Iris pigment epithelial cell (primary cell): Measurements from ENCODE around the gene COPS6.
A peak's percentile ranks its signal among the peaks of the same experiment; 100 is the strongest.

Experiments
- DNase-seq: peaks from one replicate; pipeline ENCODE4 v3.0.0-alpha.2; 2011; ENCODE audit warnings: low read depth

The COPS6 gene

GRCh38 chr7:100080907-100081534, 7.7 kb upstream of the COPS6 start:
- DNase-seq, result no peak

GRCh38 chr7:100081535-100082102, 7.2 kb upstream of the COPS6 start, which contains the start of gene ZNF3:
Gene ZNF3, minus strand, starts transcription at chr7:100081723. Its CDS starts 4,366 bp downstream, at chr7:100077357.
- DNase-seq, result peak; percentile 99

- no peak for DNase-seq
These were observed 5.8 kb upstream of the COPS6 start for GRCh38 chr7:100082978-100083377.

GRCh38 chr7:100085515-100085914, 3.3 kb upstream of the COPS6 start:
- no peak for DNase-seq

GRCh38 chr7:100087055-100087750, 1.6 kb upstream of the COPS6 start:
- peak; percentile 94 for DNase-seq

GRCh38 chr7:100088095-100088620, 611 bp upstream of the COPS6 start:
- DNase-seq, result no peak

- DNase-seq, result peak; percentile 60
These were observed 858 bp downstream of the COPS6 start for GRCh38 chr7:100089458-100090196.

- DNase-seq, result no peak
These were observed 2.0 kb downstream of the COPS6 start for GRCh38 chr7:100090527-100091410.

- DNase-seq, result no peak
These were observed 2.8 kb downstream of the COPS6 start for GRCh38 chr7:100091411-100092181.

- DNase-seq, result no peak
These were observed 4.3 kb downstream of the COPS6 start for GRCh38 chr7:100093054-100093453.

GRCh38 chr7:100093498-100093897, 4.7 kb downstream of the COPS6 start:
- no peak for DNase-seq

GRCh38 chr7:100093925-100094486, 5.2 kb downstream of the COPS6 start:
- DNase-seq, result no peak

- no peak for DNase-seq
These were observed 6.5 kb downstream of the COPS6 start for GRCh38 chr7:100095289-100095688.

GRCh38 chr7:100095704-100096103, 6.9 kb downstream of the COPS6 start:
- no peak for DNase-seq

- no peak for DNase-seq
These were observed 10.1 kb downstream of the COPS6 start for GRCh38 chr7:100098913-100099312.

GRCh38 chr7:100099452-100099851, 10.7 kb downstream of the COPS6 start:
- DNase-seq, result no peak

GRCh38 chr7:100100420-100101015, 11.7 kb downstream of the COPS6 start:
- DNase-seq, result peak; percentile 99

GRCh38 chr7:100101016-100101862, 12.5 kb downstream of the COPS6 start, which contains the start of the genes AP4M1 and MCM7:
Gene AP4M1, plus strand, starts transcription at chr7:100101643. Its CDS starts 72 bp downstream, at chr7:100101715.
Gene MCM7, minus strand, starts transcription at chr7:100101397. Its CDS starts 103 bp downstream, at chr7:100101294.
- peak; percentile 100 for DNase-seq
